OCI-LY7 (cell line): ENCODE data around the gene TMEM184A. TPM values are rescaled to one million over a fixed set of nuclear protein-coding genes. Genes with fewer than 3 reads are reported as not detected.
"Not testable (repeated sequence)": the region's sequence is repeated elsewhere in the genome, so short reads cannot be mapped to it uniquely, and the experiment has no call there.

Source experiments
- BruUV-seq: library from RNA; stranded (reverse); fragments of 400-500 nt; replicated peaks from 2 replicates; lab custom pipeline; 2021; lab: Mats Ljungman, UMichigan
- CTCF ChIA-PET: fragments of 300-600 bp; sonication (Branson Sonifier 250); formaldehyde crosslinking; loops from one replicate; lab custom pipeline; 2022; ENCODE audit warnings: antibody characterized with exemption; ENCODE audit not compliant: unreplicated experiment; lab: Charles Lee
- POLR2A ChIA-PET: fragments of 300-600 bp; sonication (Branson Sonifier 250); formaldehyde crosslinking; loops from one replicate; lab custom pipeline; 2022; ENCODE audit warnings: antibody characterized with exemption; lab: Charles Lee
- DNase-seq: peaks from one replicate; pipeline ENCODE4 v3.0.0-alpha.2; 2015; ENCODE audit warnings: low spot score
- H2AFZ ChIP-seq: fragments of 200-600 bp; sonication (generic), shearing (Covaris generic); 2 replicates; pipeline ENCODE4 v1.6.1; 2014; ENCODE audit warnings: mild to moderate bottlenecking, antibody characterized with exemption, low read length, moderate library complexity
- H3K27ac ChIP-seq: fragments of 200-600 bp; sonication (generic); 2 replicates; pipeline ENCODE4 v1.5.1; 2014; ENCODE audit warnings: mixed run types, low read depth, mild to moderate bottlenecking, moderate library complexity, low read length, inconsistent platforms; ENCODE audit not compliant: poor library complexity, severe bottlenecking
- H3K36me3 ChIP-seq: fragments of 200-600 bp; sonication (generic); 2 replicates; pipeline ENCODE4 v1.6.1; 2014; ENCODE audit warnings: mild to moderate bottlenecking, antibody characterized with exemption, low read length, moderate library complexity, mixed read lengths; ENCODE audit not compliant: insufficient read depth
- H3K4me1 ChIP-seq: fragments of 200-600 bp; sonication (generic); 2 replicates; pipeline ENCODE4 v1.5.1; 2014; ENCODE audit warnings: mild to moderate bottlenecking, low read length; ENCODE audit not compliant: insufficient read depth, poor library complexity, severe bottlenecking
- H3K4me2 ChIP-seq: fragments of 200-600 bp; sonication (generic); 2 replicates; pipeline ENCODE4 v1.6.1; 2014; ENCODE audit warnings: mild to moderate bottlenecking, low read length
- H3K4me3 ChIP-seq: fragments of 200-600 bp; sonication (generic); 2 replicates; pipeline ENCODE4 v1.5.1; 2014; ENCODE audit warnings: mild to moderate bottlenecking, low read depth, low read length; ENCODE audit not compliant: poor library complexity, severe bottlenecking
- H3K79me2 ChIP-seq: fragments of 200-600 bp; sonication (generic); 2 replicates; pipeline ENCODE4 v1.6.1; 2016; ENCODE audit warnings: low read depth, mild to moderate bottlenecking, low read length, moderate library complexity, mixed read lengths; ENCODE audit not compliant: insufficient read depth
- H3K9me2 ChIP-seq: fragments of 200-600 bp; sonication (generic); 2 replicates; pipeline ENCODE4 v1.6.1; 2016; ENCODE audit warnings: mild to moderate bottlenecking, low read length, mixed read lengths; ENCODE audit not compliant: insufficient read depth
- H3K9me3 ChIP-seq: fragments of 200-600 bp; sonication (generic); 2 replicates; pipeline ENCODE4 v1.6.1; 2014; ENCODE audit warnings: mild to moderate bottlenecking, mixed run types, low read length, mixed read lengths
- H4K20me1 ChIP-seq: fragments of 200-600 bp; sonication (generic); 2 replicates; pipeline ENCODE4 v1.6.1; 2014; ENCODE audit warnings: mild to moderate bottlenecking, antibody characterized with exemption, low read length, moderate library complexity, mixed read lengths; ENCODE audit not compliant: insufficient read depth
- EZH2phosphoT487 ChIP-seq: fragments of 200-600 bp; sonication (generic); IDR thresholded peaks from 2 replicates; pipeline ENCODE4 v1.6.1; 2018; ENCODE audit warnings: low read depth, borderline replicate concordance, mild to moderate bottlenecking, mixed run types, antibody characterized with exemption, low read length, moderate library complexity, mixed read lengths
- intact Hi-C: fragments of 100-400 bp; cut with micrococcal nuclease; formaldehyde crosslinking; loops from one replicate; pipeline ENCODE4 v1.10.0; 2022; ENCODE audit not compliant: unreplicated experiment
- total RNA-seq, 2 experiments: library from RNA; depleted of rRNA in 1 of 2; stranded (reverse); fragments of >200 nt in 1 of 2; shearing (Covaris generic) in 1 of 2; gene quantifications; 2 replicates each; pipeline ENCODE4 v1.2.3, GENCODE V29; 2014 to 2022
- TF ChIP-seq, protein P1 (sequence below): fragments of 200-600 bp; sonication (generic); conservative IDR thresholded peaks from 2 replicates; pipeline ENCODE4 v1.5.1; 2014; ENCODE audit warnings: mild to moderate bottlenecking, antibody characterized with exemption, low read length, moderate library complexity, mixed read lengths

TMEM184A gene
- total RNA-seq, 2 experiments from 2014 or later = 0.19 TPM; not detected in 1

DNA sequence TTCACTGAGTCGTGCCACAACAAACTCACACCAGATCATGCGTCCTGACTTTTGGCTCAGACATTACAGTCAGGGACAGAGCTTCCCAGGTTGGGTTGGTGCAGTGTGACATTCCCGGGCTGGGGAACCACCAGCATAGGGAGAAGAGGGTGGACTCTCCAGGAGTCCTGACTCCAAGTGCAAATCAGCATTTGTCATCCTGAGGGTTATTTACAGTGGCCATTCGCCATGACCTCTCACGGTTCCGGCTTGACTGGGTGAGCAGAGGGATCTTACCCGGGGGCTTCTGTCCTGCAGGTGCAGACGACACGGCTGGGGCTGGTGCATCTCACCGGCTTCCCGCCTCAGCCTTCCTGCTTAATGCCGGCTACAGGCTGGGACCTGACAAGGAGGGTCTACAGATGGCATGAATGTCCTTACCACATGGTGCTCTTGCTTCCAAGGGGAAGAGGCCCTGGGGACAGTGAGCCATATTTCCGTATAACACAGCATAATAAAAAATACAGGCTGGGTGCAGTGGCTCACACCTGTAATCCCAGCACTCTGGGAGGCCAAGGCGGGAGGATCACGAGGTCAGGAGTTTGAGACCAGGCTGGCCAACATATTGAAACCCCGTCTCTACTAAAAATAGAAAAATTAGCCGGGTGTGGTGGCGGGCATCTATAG is 39.3 kb downstream of the TMEM184A start:
- ChIA-PET CTCF (no interaction called here), POLR2A (no interaction called here)
- DNase-seq = no peak
- H3K27ac ChIP-seq = no peak overlapping the region
- no peak overlapping the region for H3K4me2 ChIP-seq
- no peak overlapping the region for H2AFZ ChIP-seq
- H3K9me2 ChIP-seq = no peaks in the 10 kb centered on the region
- H3K9me3 ChIP-seq = no peaks in the 10 kb centered on the region
- H3K79me2 ChIP-seq = no peaks in the 10 kb centered on the region
- no peak for TF ChIP-seq EZH2phosphoT487
- TF ChIP-seq, protein P1, sequence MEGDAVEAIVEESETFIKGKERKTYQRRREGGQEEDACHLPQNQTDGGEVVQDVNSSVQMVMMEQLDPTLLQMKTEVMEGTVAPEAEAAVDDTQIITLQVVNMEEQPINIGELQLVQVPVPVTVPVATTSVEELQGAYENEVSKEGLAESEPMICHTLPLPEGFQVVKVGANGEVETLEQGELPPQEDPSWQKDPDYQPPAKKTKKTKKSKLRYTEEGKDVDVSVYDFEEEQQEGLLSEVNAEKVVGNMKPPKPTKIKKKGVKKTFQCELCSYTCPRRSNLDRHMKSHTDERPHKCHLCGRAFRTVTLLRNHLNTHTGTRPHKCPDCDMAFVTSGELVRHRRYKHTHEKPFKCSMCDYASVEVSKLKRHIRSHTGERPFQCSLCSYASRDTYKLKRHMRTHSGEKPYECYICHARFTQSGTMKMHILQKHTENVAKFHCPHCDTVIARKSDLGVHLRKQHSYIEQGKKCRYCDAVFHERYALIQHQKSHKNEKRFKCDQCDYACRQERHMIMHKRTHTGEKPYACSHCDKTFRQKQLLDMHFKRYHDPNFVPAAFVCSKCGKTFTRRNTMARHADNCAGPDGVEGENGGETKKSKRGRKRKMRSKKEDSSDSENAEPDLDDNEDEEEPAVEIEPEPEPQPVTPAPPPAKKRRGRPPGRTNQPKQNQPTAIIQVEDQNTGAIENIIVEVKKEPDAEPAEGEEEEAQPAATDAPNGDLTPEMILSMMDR = no peak
- no TSS peak for BruUV-seq
- H3K36me3 ChIP-seq = no peaks in the 10 kb centered on the region
- H3K4me1 ChIP-seq = peaks cover 23% of the 10 kb centered on the region
- intact Hi-C loops = no loop called here
- H4K20me1 ChIP-seq = no peaks in the 10 kb centered on the region
- H3K4me3 ChIP-seq = no peak overlapping the region

GRCh38 chr7:1515509-1515967 is 40.5 kb downstream of the TMEM184A start:
- H3K9me2 ChIP-seq, intact Hi-C loops, BruUV-seq, H2AFZ ChIP-seq, DNase-seq, H3K79me2 ChIP-seq, H4K20me1 ChIP-seq, H3K36me3 ChIP-seq, H3K9me3 ChIP-seq, H3K4me2 ChIP-seq, H3K4me3 ChIP-seq, H3K27ac ChIP-seq, CTCF ChIA-PET: not testable (repeated sequence)
- POLR2A ChIA-PET = interaction anchor here (2.0 kb wide), 1 partner anchor 10 kb away, joined by 8 read pairs; no protein-coding TSS in a partner anchor
- H3K4me1 ChIP-seq = peaks cover 35% of the 10 kb centered on the region

- Histone ChIP-seq H3K4me2 (no peak overlapping the region), H3K9me2 (no peaks in the 10 kb centered on the region), H3K79me2 (no peaks in the 10 kb centered on the region), H3K9me3 (no peaks in the 10 kb centered on the region), H3K36me3 (no peaks in the 10 kb centered on the region), H3K27ac (no peak overlapping the region), H3K4me1 (peaks cover 41% of the 10 kb centered on the region), H2AFZ (no peak overlapping the region), H4K20me1 (no peaks in the 10 kb centered on the region), H3K4me3 (no peak overlapping the region)
- ChIA-PET POLR2A (interaction anchor here (0.9 to 2.0 kb wide), 2 partner anchors 10 kb away, joined by 3 to 8 read pairs; no protein-coding TSS in a partner anchor), CTCF (no interaction called here)
- no peak for TF ChIP-seq EZH2phosphoT487
- BruUV-seq = no TSS peak
- no peak for DNase-seq
- intact Hi-C loops = no loop called here
Measured at GRCh38 chr7:1514995-1515401, 41.0 kb downstream of the TMEM184A start.
